HG02678 (cell line): ENCODE data around the gene IFT81.
"Not testable (repeated sequence)": the region's sequence is repeated elsewhere in the genome, so short reads cannot be mapped to it uniquely, and the experiment has no call there.

ENCODE experiments used
- ATAC-seq: cut with Tn5 transposase; IDR thresholded peaks from one replicate; pipeline ENCODE4 v1.9.1; 2021; ENCODE audit warnings: mild to moderate bottlenecking, moderate library complexity; ENCODE audit not compliant: unreplicated experiment

The IFT81 gene

GRCh38 chr12:110124269-110124995 is at the start of gene IFT81:
IFT81 (plus strand) TSS chr12:110124357; CDS start chr12:110127381, 3,024 bp downstream.
- peak; percentile 87 for ATAC-seq

- ATAC-seq: no peak
These were observed 48.3 kb upstream of the IFT81 start for GRCh38 chr12:110075880-110076279.

GRCh38 chr12:110077800-110078199 is 46.4 kb upstream of the IFT81 start:
- ATAC-seq: no peak

GRCh38 chr12:110079477-110080400 is 44.4 kb upstream of the IFT81 start:
- peak; percentile 84 for ATAC-seq

GRCh38 chr12:110080410-110080809 is 43.7 kb upstream of the IFT81 start:
- no peak for ATAC-seq

GRCh38 chr12:110084314-110085015 is 39.7 kb upstream of the IFT81 start:
- no peak for ATAC-seq

GRCh38 chr12:110088216-110088615 is 35.9 kb upstream of the IFT81 start:
- ATAC-seq: not testable (repeated sequence)

- no peak for ATAC-seq
These were observed 35.2 kb upstream of the IFT81 start for GRCh38 chr12:110088936-110089335.

GRCh38 chr12:110090266-110091135 is 33.7 kb upstream of the IFT81 start:
- no peak for ATAC-seq

- ATAC-seq: no peak
These were observed 32.9 kb upstream of the IFT81 start for GRCh38 chr12:110091136-110091711.

- ATAC-seq: no peak
These were observed 30.4 kb upstream of the IFT81 start for GRCh38 chr12:110093631-110094311.

GRCh38 chr12:110100315-110100970 is 23.7 kb upstream of the IFT81 start:
- peak; percentile 82 for ATAC-seq

GRCh38 chr12:110102255-110102654 is 21.9 kb upstream of the IFT81 start:
- no peak for ATAC-seq

- no peak for ATAC-seq
These were observed 19.7 kb upstream of the IFT81 start for GRCh38 chr12:110104188-110105094.

- ATAC-seq: no peak
These were observed 19.0 kb upstream of the IFT81 start for GRCh38 chr12:110105159-110105558.

- ATAC-seq: no peak
These were observed 18.2 kb upstream of the IFT81 start for GRCh38 chr12:110105986-110106385.

- ATAC-seq: no peak
These were observed 16.5 kb upstream of the IFT81 start for GRCh38 chr12:110107369-110108281.
